SK-N-SH treated with all-trans-retinoic acid at 6 μM for 48 hours (cell line): ENCODE results near the gene FRAS1.
A peak's percentile ranks its signal among the peaks of the same experiment; 100 is the strongest.

Experiments
- ATAC-seq: fragments of 200-7000 bp; cut with Tn5 transposase; 3 replicates; pipeline ENCODE4 v1.9.1; 2020; ENCODE audit warnings: mild to moderate bottlenecking, moderate library complexity
- ARNTL ChIP-seq: fragments of 450-650 bp; formaldehyde crosslinking; IDR thresholded peaks from 2 replicates; pipeline ENCODE4 v1.5.0; 2020; ENCODE audit warnings: low read depth, mild to moderate bottlenecking, moderate library complexity, borderline replicate concordance
- BACH2 ChIP-seq: fragments of 250-450 bp; sonication (Bioruptor Pico); IDR thresholded peaks from 2 replicates; pipeline ENCODE4 v1.9.0; 2021; ENCODE audit warnings: mild to moderate bottlenecking, borderline replicate concordance
- CSDC2 ChIP-seq: fragments of 250-450 bp; sonication (Bioruptor Pico); IDR thresholded peaks from 2 replicates; pipeline ENCODE4 v1.5.0; 2020; ENCODE audit warnings: mild to moderate bottlenecking, moderate library complexity
- ESRRG ChIP-seq: fragments of 250-450 bp; sonication (Bioruptor Pico); IDR thresholded peaks from 2 replicates; pipeline ENCODE4 v1.6.1; 2021; ENCODE audit warnings: mild to moderate bottlenecking
- GLIS3 ChIP-seq: fragments of 250-450 bp; sonication (Bioruptor Pico); IDR thresholded peaks from 2 replicates; pipeline ENCODE4 v1.5.0; 2020; ENCODE audit warnings: mild to moderate bottlenecking, moderate library complexity
- ISL1 ChIP-seq: fragments of 250-450 bp; sonication (Bioruptor Pico); IDR thresholded peaks from 2 replicates; pipeline ENCODE4 v2.1.2; 2022; ENCODE audit warnings: mild to moderate bottlenecking, moderate library complexity
- OSR1 ChIP-seq: fragments of 250-450 bp; sonication (Bioruptor Pico); IDR thresholded peaks from 2 replicates; pipeline ENCODE4 v1.8.0; 2022; ENCODE audit warnings: moderate library complexity, mild to moderate bottlenecking, inconsistent platforms
- SNAI2 ChIP-seq: fragments of 250-450 bp; sonication (Bioruptor Pico); IDR thresholded peaks from 2 replicates; pipeline ENCODE4 v1.5.0; 2020; ENCODE audit warnings: mild to moderate bottlenecking, moderate library complexity
- TCF4 ChIP-seq: fragments of 250-450 bp; sonication (Bioruptor Pico); IDR thresholded peaks from 2 replicates; pipeline ENCODE4 v1.8.0; 2021; ENCODE audit warnings: mild to moderate bottlenecking, moderate library complexity, borderline replicate concordance
- TOX ChIP-seq: fragments of 250-450 bp; sonication (Bioruptor Pico); IDR thresholded peaks from 2 replicates; pipeline ENCODE4 v1.8.0; 2021; ENCODE audit warnings: mild to moderate bottlenecking, moderate library complexity, borderline replicate concordance
- ZC3H10 ChIP-seq: fragments of 250-450 bp; sonication (Bioruptor Pico); IDR thresholded peaks from 2 replicates; pipeline ENCODE4 v1.5.1; 2021; ENCODE audit warnings: mild to moderate bottlenecking, moderate library complexity
- ZFP3 ChIP-seq: fragments of 250-450 bp; sonication (Bioruptor Pico); IDR thresholded peaks from 2 replicates; pipeline ENCODE4 v1.5.0; 2020; ENCODE audit warnings: mild to moderate bottlenecking, moderate library complexity
- ZFP30 ChIP-seq: fragments of 450-650 bp; formaldehyde crosslinking; IDR thresholded peaks from 2 replicates; pipeline ENCODE4 v1.5.0; 2022; ENCODE audit warnings: mild to moderate bottlenecking, moderate library complexity
- ZNF565 ChIP-seq: fragments of 450-650 bp; formaldehyde crosslinking; conservative IDR thresholded peaks from 2 replicates; pipeline ENCODE4 v1.5.0; 2020; ENCODE audit warnings: low read depth, mild to moderate bottlenecking, moderate library complexity
- ZNF70 ChIP-seq: fragments of 450-650 bp; formaldehyde crosslinking; IDR thresholded peaks from 2 replicates; pipeline ENCODE4 v1.5.0; 2020; ENCODE audit warnings: mild to moderate bottlenecking, moderate library complexity
- ZNF8 ChIP-seq: fragments of 450-650 bp; formaldehyde crosslinking; IDR thresholded peaks from 2 replicates; pipeline ENCODE4 v1.5.0; 2020; ENCODE audit warnings: mild to moderate bottlenecking, moderate library complexity
- TF ChIP-seq, protein P1 (sequence below): fragments of 250-450 bp; sonication (Bioruptor Pico); IDR thresholded peaks from 2 replicates; pipeline ENCODE4 v1.8.0; 2020; ENCODE audit warnings: mild to moderate bottlenecking, moderate library complexity, borderline replicate concordance
- TF ChIP-seq, protein P2 (sequence below): fragments of 250-450 bp; sonication (Bioruptor Pico); IDR thresholded peaks from 2 replicates; pipeline ENCODE4 v1.5.1; 2021; ENCODE audit warnings: mild to moderate bottlenecking, moderate library complexity
- TF ChIP-seq, protein P3 (sequence below): fragments of 250-450 bp; sonication (Bioruptor Pico); IDR thresholded peaks from 2 replicates; pipeline ENCODE4 v1.5.1; 2020; ENCODE audit warnings: low read depth, mild to moderate bottlenecking, moderate library complexity
- TF ChIP-seq, protein P4 (sequence below): fragments of 250-450 bp; sonication (Bioruptor Pico); IDR thresholded peaks from 2 replicates; pipeline ENCODE4 v1.5.0; 2020; ENCODE audit warnings: mild to moderate bottlenecking, moderate library complexity
- TF ChIP-seq, protein P5 (sequence below): fragments of 250-450 bp; sonication (Bioruptor Pico); IDR thresholded peaks from 2 replicates; pipeline ENCODE4 v1.8.0; 2021; ENCODE audit warnings: low read depth, mild to moderate bottlenecking, moderate library complexity, borderline replicate concordance

FRAS1 gene

DNA sequence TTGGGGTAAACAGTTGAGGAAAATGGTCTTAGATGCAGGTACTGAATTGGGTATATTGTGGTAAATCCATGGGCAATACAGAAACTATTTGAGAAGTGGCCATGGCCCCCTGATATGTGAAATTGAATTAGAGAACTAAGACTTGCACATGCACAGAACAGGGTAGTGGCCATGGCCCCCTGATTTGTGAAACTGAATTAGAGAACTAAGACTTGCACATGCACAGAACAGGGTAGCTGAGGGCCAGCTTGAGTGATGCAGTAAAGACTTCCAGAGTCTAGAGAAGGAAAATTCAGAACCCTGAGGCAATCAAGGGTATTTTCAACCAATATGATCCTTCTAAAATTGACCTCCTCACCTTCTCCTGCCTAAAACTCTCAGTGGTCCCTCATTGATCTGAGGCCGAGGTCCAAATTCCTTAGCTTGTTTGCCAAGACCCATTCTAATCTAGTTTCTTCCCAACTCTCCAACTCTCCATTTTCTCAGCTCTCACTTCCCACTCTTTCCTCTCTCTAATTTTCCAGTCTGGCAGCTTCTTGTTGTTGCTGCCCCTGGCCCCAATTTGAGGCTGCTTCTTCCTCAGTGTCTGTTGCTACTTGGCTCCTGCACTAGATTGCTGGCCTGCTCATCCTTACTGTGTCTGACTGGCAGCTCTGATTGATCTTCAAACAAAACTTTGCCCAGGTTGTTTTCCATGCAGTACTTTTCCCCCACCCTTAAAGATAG is 72.4 kb downstream of the FRAS1 start:
- no peak for TF ChIP-seq OSR1 (CRISPR knock-in tag)
- no peak for TF ChIP-seq ZFP30 (CRISPR knock-in tag)
- no peak for TF ChIP-seq ZFP3
- TF ChIP-seq, protein P1, sequence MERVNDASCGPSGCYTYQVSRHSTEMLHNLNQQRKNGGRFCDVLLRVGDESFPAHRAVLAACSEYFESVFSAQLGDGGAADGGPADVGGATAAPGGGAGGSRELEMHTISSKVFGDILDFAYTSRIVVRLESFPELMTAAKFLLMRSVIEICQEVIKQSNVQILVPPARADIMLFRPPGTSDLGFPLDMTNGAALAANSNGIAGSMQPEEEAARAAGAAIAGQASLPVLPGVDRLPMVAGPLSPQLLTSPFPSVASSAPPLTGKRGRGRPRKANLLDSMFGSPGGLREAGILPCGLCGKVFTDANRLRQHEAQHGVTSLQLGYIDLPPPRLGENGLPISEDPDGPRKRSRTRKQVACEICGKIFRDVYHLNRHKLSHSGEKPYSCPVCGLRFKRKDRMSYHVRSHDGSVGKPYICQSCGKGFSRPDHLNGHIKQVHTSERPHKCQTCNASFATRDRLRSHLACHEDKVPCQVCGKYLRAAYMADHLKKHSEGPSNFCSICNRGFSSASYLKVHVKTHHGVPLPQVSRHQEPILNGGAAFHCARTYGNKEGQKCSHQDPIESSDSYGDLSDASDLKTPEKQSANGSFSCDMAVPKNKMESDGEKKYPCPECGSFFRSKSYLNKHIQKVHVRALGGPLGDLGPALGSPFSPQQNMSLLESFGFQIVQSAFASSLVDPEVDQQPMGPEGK (CRISPR knock-in tag), result no peak
- no peak for TF ChIP-seq ISL1
- TF ChIP-seq, protein P2, sequence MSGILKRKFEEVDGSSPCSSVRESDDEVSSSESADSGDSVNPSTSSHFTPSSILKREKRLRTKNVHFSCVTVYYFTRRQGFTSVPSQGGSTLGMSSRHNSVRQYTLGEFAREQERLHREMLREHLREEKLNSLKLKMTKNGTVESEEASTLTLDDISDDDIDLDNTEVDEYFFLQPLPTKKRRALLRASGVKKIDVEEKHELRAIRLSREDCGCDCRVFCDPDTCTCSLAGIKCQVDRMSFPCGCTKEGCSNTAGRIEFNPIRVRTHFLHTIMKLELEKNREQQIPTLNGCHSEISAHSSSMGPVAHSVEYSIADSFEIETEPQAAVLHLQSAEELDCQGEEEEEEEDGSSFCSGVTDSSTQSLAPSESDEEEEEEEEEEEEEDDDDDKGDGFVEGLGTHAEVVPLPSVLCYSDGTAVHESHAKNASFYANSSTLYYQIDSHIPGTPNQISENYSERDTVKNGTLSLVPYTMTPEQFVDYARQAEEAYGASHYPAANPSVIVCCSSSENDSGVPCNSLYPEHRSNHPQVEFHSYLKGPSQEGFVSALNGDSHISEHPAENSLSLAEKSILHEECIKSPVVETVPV (CRISPR knock-in tag), result no peak
- no peak for TF ChIP-seq BACH2 (CRISPR knock-in tag)
- no peak for ATAC-seq

DNA sequence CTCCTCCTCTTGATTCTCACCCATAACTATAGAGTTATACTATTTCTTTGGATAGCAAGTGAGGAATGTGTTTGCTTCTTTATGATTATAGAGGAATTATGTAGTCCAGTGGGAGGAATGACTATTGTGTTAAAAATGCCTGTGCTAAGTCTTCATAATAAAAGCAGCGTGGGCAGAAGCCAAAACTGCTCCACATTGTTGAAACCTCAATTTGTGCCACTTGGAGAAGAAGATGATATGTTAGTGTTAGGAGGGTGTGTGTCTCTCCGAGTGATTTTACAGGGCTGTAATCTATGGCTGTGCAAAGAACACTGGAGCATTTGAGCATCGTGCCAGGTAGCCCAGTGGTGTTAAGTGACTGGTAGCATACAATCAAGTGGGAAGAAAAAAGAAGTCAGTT is 74.3 kb downstream of the FRAS1 start:
- ATAC-seq, result peak; percentile 72
- TF ChIP-seq, protein P1 (CRISPR knock-in tag), result no peak
- TF ChIP-seq ZC3H10 (CRISPR knock-in tag) (no peak), ZNF8 (no peak), ZNF565 (CRISPR knock-in tag) (no peak), ARNTL (CRISPR knock-in tag) (no peak), ZNF70 (CRISPR knock-in tag) (no peak), GLIS3 (CRISPR knock-in tag) (no peak), TOX (CRISPR knock-in tag) (no peak), OSR1 (CRISPR knock-in tag) (no peak), TCF4 (no peak), ISL1 (no peak), ESRRG (CRISPR knock-in tag) (no peak), SNAI2 (CRISPR knock-in tag) (no peak), ZFP3 (no peak), CSDC2 (CRISPR knock-in tag) (no peak), BACH2 (CRISPR knock-in tag) (no peak)
- TF ChIP-seq, protein P3, sequence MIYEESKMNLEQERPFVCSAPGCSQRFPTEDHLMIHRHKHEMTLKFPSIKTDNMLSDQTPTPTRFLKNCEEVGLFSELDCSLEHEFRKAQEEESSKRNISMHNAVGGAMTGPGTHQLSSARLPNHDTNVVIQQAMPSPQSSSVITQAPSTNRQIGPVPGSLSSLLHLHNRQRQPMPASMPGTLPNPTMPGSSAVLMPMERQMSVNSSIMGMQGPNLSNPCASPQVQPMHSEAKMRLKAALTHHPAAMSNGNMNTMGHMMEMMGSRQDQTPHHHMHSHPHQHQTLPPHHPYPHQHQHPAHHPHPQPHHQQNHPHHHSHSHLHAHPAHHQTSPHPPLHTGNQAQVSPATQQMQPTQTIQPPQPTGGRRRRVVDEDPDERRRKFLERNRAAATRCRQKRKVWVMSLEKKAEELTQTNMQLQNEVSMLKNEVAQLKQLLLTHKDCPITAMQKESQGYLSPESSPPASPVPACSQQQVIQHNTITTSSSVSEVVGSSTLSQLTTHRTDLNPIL, result no peak
- TF ChIP-seq, protein P4, sequence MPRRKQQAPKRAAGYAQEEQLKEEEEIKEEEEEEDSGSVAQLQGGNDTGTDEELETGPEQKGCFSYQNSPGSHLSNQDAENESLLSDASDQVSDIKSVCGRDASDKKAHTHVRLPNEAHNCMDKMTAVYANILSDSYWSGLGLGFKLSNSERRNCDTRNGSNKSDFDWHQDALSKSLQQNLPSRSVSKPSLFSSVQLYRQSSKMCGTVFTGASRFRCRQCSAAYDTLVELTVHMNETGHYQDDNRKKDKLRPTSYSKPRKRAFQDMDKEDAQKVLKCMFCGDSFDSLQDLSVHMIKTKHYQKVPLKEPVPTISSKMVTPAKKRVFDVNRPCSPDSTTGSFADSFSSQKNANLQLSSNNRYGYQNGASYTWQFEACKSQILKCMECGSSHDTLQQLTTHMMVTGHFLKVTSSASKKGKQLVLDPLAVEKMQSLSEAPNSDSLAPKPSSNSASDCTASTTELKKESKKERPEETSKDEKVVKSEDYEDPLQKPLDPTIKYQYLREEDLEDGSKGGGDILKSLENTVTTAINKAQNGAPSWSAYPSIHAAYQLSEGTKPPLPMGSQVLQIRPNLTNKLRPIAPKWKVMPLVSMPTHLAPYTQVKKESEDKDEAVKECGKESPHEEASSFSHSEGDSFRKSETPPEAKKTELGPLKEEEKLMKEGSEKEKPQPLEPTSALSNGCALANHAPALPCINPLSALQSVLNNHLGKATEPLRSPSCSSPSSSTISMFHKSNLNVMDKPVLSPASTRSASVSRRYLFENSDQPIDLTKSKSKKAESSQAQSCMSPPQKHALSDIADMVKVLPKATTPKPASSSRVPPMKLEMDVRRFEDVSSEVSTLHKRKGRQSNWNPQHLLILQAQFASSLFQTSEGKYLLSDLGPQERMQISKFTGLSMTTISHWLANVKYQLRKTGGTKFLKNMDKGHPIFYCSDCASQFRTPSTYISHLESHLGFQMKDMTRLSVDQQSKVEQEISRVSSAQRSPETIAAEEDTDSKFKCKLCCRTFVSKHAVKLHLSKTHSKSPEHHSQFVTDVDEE (CRISPR knock-in tag), result no peak
- TF ChIP-seq, protein P5, sequence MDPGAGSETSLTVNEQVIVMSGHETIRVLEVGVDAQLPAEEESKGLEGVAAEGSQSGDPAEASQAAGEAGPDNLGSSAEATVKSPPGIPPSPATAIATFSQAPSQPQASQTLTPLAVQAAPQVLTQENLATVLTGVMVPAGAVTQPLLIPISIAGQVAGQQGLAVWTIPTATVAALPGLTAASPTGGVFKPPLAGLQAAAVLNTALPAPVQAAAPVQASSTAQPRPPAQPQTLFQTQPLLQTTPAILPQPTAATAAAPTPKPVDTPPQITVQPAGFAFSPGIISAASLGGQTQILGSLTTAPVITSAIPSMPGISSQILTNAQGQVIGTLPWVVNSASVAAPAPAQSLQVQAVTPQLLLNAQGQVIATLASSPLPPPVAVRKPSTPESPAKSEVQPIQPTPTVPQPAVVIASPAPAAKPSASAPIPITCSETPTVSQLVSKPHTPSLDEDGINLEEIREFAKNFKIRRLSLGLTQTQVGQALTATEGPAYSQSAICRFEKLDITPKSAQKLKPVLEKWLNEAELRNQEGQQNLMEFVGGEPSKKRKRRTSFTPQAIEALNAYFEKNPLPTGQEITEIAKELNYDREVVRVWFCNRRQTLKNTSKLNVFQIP (CRISPR knock-in tag), result no peak
- TF ChIP-seq, protein P2 (CRISPR knock-in tag), result no peak
